Nephron (organoid): Measurements from ENCODE around the gene RBM45.

ENCODE experiments used
- H3K27ac Mint-ChIP-seq, 3 experiments: 2 replicates each; pipeline ENCODE4 v1.8.0; 2020; ENCODE audit warnings: mixed read lengths in 3 of 3, mild to moderate bottlenecking in 2 of 3, moderate library complexity in 1 of 3
- H3K27me3 Mint-ChIP-seq: 2 replicates; pipeline ENCODE4 v1.8.0; 2021; ENCODE audit warnings: low read depth, mild to moderate bottlenecking, moderate library complexity, mixed read lengths
- H3K36me3 Mint-ChIP-seq: 2 replicates; pipeline ENCODE4 v1.8.0; 2020; ENCODE audit warnings: low read depth, mixed read lengths
- H3K4me1 Mint-ChIP-seq: 2 replicates; pipeline ENCODE4 v1.8.0; 2020; ENCODE audit warnings: mixed read lengths
- H3K4me3 Mint-ChIP-seq, 3 experiments: 2 replicates each; pipeline ENCODE4 v1.8.0; 2020; ENCODE audit warnings: mild to moderate bottlenecking in 3 of 3, mixed read lengths in 3 of 3, moderate library complexity in 2 of 3
- H3K9me3 Mint-ChIP-seq: 2 replicates; pipeline ENCODE4 v1.8.0; 2020; ENCODE audit warnings: mixed read lengths
- TF ChIP-seq, protein P1 (sequence below), 3 experiments: fragments of 200-600 bp; sonication (generic); IDR thresholded peaks; one replicate each; pipeline ENCODE4 v1.5.0; 2021; ENCODE audit warnings: antibody characterized with exemption in 3 of 3; ENCODE audit not compliant: unreplicated experiment in 3 of 3

Gene RBM45

GRCh38 chr2:178157574-178157973 lies 45.3 kb downstream of the RBM45 start:
- TF ChIP-seq, protein P1, sequence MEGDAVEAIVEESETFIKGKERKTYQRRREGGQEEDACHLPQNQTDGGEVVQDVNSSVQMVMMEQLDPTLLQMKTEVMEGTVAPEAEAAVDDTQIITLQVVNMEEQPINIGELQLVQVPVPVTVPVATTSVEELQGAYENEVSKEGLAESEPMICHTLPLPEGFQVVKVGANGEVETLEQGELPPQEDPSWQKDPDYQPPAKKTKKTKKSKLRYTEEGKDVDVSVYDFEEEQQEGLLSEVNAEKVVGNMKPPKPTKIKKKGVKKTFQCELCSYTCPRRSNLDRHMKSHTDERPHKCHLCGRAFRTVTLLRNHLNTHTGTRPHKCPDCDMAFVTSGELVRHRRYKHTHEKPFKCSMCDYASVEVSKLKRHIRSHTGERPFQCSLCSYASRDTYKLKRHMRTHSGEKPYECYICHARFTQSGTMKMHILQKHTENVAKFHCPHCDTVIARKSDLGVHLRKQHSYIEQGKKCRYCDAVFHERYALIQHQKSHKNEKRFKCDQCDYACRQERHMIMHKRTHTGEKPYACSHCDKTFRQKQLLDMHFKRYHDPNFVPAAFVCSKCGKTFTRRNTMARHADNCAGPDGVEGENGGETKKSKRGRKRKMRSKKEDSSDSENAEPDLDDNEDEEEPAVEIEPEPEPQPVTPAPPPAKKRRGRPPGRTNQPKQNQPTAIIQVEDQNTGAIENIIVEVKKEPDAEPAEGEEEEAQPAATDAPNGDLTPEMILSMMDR (IDR thresholded peaks at IDR 0.05; ENCODE audit: unreplicated experiment in 3 of 3) = no peak
- Mint-ChIP-seq H3K27ac (no peak overlapping the region), H3K4me1 (no peaks in the 10 kb centered on the region), H3K4me3 (no peak overlapping the region), H3K9me3 (peaks cover 13% of the 10 kb centered on the region), H3K36me3 (no peaks in the 10 kb centered on the region), H3K27me3 (no peaks in the 10 kb centered on the region)

DNA sequence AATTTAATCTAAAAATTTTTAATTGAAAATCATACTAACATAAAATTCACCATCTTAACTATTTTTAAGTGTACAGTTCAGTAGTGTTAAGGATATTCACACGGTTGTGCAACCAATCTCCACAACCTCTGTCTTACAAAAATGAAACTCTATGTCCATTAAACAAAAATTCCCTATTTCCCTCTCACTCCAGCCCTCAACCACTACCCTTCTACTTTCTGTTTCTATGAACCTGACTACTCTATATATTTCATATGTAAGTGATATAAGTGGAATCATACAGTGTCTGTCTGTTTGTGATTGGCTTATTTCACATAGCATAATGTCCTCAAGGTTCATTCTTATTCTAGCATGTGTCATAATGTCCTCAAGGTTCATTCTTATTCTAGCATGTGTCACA lies 47.7 kb downstream of the RBM45 start:
- H3K27me3 Mint-ChIP-seq = no peaks in the 10 kb centered on the region
- TF ChIP-seq, protein P1 (IDR thresholded peaks at IDR 0.05; ENCODE audit: unreplicated experiment in 3 of 3) = no peak
- no peak overlapping the region for H3K4me3 Mint-ChIP-seq
- no peaks in the 10 kb centered on the region for H3K36me3 Mint-ChIP-seq
- H3K4me1 Mint-ChIP-seq = no peaks in the 10 kb centered on the region
- no peak overlapping the region for H3K27ac Mint-ChIP-seq
- peaks cover 6% of the 10 kb centered on the region for H3K9me3 Mint-ChIP-seq

GRCh38 chr2:178160601-178161000 lies 48.4 kb downstream of the RBM45 start:
- H3K36me3 Mint-ChIP-seq = no peaks in the 10 kb centered on the region
- no peak overlapping the region for H3K4me3 Mint-ChIP-seq
- H3K9me3 Mint-ChIP-seq = no peaks in the 10 kb centered on the region
- no peaks in the 10 kb centered on the region for H3K4me1 Mint-ChIP-seq
- no peak overlapping the region for H3K27ac Mint-ChIP-seq
- no peaks in the 10 kb centered on the region for H3K27me3 Mint-ChIP-seq
- TF ChIP-seq, protein P1 (IDR thresholded peaks at IDR 0.05; ENCODE audit: unreplicated experiment in 3 of 3) = no peak

DNA sequence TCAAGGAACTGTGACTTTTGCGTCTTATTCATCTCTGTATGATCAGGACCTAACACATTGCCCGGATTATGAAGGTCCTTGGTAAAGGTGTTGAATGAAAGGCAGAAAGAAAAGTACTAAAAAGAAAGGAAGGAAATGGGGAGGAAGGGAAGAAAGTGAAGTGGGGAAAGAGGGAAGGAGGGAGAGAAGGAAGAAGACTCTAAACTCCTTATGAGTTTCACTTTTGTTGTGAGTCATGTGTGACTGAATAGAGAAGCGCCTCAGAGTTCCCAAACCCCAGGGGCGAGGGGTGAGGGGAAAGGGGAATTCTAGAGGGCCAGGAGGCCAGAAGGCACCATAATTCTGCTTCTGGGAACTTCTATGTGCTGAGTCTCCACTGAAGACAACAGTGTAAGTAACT lies 51.2 kb downstream of the RBM45 start:
- TF ChIP-seq, protein P1 (IDR thresholded peaks at IDR 0.05; ENCODE audit: unreplicated experiment in 3 of 3) = no peak
- H3K27me3 Mint-ChIP-seq = no peaks in the 10 kb centered on the region
- no peak overlapping the region for H3K27ac Mint-ChIP-seq
- H3K36me3 Mint-ChIP-seq = no peaks in the 10 kb centered on the region
- H3K4me3 Mint-ChIP-seq = no peak overlapping the region
- no peaks in the 10 kb centered on the region for H3K9me3 Mint-ChIP-seq
- no peaks in the 10 kb centered on the region for H3K4me1 Mint-ChIP-seq

- no peaks in the 10 kb centered on the region for H3K9me3 Mint-ChIP-seq
- H3K4me3 Mint-ChIP-seq = no peak overlapping the region
- H3K4me1 Mint-ChIP-seq = no peaks in the 10 kb centered on the region
- H3K27ac Mint-ChIP-seq = no peak overlapping the region
- TF ChIP-seq, protein P1 (IDR thresholded peaks at IDR 0.05; ENCODE audit: unreplicated experiment in 3 of 3) = no peak
- no peaks in the 10 kb centered on the region for H3K27me3 Mint-ChIP-seq
- no peaks in the 10 kb centered on the region for H3K36me3 Mint-ChIP-seq
Observed at GRCh38 chr2:178163911-178164310, 51.7 kb downstream of the RBM45 start.

- Mint-ChIP-seq H3K27ac (no peak overlapping the region), H3K4me3 (no peak overlapping the region), H3K9me3 (peaks cover 6% of the 10 kb centered on the region), H3K4me1 (no peaks in the 10 kb centered on the region), H3K36me3 (no peaks in the 10 kb centered on the region), H3K27me3 (no peaks in the 10 kb centered on the region)
- TF ChIP-seq, protein P1 (IDR thresholded peaks at IDR 0.05; ENCODE audit: unreplicated experiment in 3 of 3) = no peak
Observed at GRCh38 chr2:178173657-178174056, 61.4 kb downstream of the RBM45 start.
